GM12878 (cell line): ENCODE data around the gene MPIG6B. TPM values are rescaled to one million over a fixed set of nuclear protein-coding genes. Genes with fewer than 3 reads are reported as not detected.

Experiments used
- RCOR1 ChIP-seq: conservative IDR thresholded peaks from 2 replicates; pipeline ENCODE4 v1.6.1; 2012; ENCODE audit warnings: low read depth, low read length, improper control_type of control experiment
- RUNX3 ChIP-seq: IDR thresholded peaks from 2 replicates; pipeline ENCODE4 v1.6.1; 2012; ENCODE audit warnings: low read length, inconsistent platforms
- SUPT20H ChIP-seq: IDR thresholded peaks from 2 replicates; pipeline ENCODE4 v1.6.1; 2011; ENCODE audit warnings: low read depth, mild to moderate bottlenecking, low read length, moderate library complexity, borderline replicate concordance; ENCODE audit not compliant: control insufficient read depth
- YBX1 ChIP-seq: fragments of 450-650 bp; IDR thresholded peaks from 2 replicates; pipeline ENCODE4 v1.6.1; 2016; ENCODE audit warnings: antibody characterized with exemption
- ZSCAN29 ChIP-seq: fragments of 450-650 bp; IDR thresholded peaks from 2 replicates; pipeline ENCODE4 v1.6.1; 2017; ENCODE audit warnings: mild to moderate bottlenecking, moderate library complexity
- polyA plus RNA-seq, 11 experiments: library from polyadenylated mRNA; depleted of rRNA in 4 of 11; unstranded in 6 of 11; stranded (reverse) in 5 of 11; fragments of >200 nt; fragmentation: Nextera tagmentation in 4 of 11; fragmentation: Illumina TruSeq in 1 of 11; extraction: Ambion mirVana in 4 of 11; extraction: Trizol in 1 of 11; gene quantifications; 1 replicate in 1 of 11; 2 replicates in 10 of 11; pipeline versions ENCODE4 v1.2.1 to v1.2.3, GENCODE V29; 2011 to 2016; ENCODE audit warnings: inconsistent platforms in 2 of 11, missing spikeins in 2 of 11, low read depth in 1 of 11
- total RNA-seq, 4 experiments: library from RNA; depleted of rRNA in 3 of 4; stranded (reverse); fragments of >200 nt in 3 of 4; fragmentation: Illumina TruSeq in 1 of 4; extraction: Trizol in 1 of 4; gene quantifications; 2 replicates each; pipeline versions ENCODE4 v1.2.1 to v1.2.3, GENCODE V29; 2013 to 2021
- TF ChIP-seq, protein P1 (sequence below): fragments of 450-650 bp; IDR thresholded peaks from 2 replicates; pipeline ENCODE4 v1.6.1; 2017; ENCODE audit warnings: antibody characterized with exemption, mild to moderate bottlenecking, moderate library complexity
- TF ChIP-seq, protein P2 (sequence below): fragments of 150-350 bp; IDR thresholded peaks from 2 replicates; pipeline ENCODE4 v1.6.1; 2014; ENCODE audit warnings: mild to moderate bottlenecking, low read depth, low read length

The MPIG6B gene
- total and polyA plus RNA-seq, 10 of the 15 experiments (the other 5 are each of a cell fraction or from before 2014, with no cell fraction given): not detected

DNA sequence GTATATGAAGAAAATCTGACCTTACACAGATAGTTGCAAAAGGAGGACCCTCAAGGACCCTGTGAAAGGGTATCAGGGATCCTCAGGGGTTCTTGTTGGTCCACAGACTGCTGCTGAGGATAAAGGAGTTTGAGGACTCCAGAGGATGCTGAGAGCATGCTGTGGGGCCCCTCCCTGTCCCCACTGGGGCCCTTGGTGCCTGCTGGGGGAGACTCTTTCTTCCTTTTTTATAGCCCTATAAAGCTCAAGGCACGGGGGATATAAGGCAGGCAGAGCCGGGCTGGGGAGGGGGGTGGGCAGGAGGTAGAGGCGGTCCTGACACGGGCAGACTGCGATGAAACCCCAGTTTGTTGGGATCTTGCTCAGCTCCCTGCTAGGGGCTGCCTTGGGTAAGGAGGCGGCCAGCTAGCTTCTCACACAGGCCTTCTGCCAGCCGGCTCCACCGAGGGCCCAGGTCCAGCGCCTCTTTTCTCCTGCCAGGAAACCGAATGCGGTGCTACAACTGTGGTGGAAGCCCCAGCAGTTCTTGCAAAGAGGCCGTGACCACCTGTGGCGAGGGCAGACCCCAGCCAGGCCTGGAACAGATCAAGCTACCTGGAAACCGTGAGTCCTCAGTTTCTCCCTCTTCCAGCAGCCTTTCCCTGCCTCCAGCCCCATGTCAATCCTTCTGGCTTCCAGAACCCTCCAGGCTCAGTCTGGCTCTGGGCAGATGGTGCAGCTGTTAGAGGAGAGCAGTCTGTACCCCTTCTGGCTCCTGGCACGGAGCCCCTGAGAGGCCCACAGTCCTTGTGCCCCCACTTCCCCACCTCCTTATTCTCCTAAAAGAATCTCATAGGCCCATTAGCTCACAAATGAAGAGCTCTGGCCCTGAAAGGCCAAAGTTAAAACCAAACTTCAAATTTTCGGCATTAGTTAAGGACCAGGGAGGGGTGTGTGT lies 7.9 kb upstream of the MPIG6B start, which contains the start of gene LY6G6D (continued):
- TF ChIP-seq, protein P1, sequence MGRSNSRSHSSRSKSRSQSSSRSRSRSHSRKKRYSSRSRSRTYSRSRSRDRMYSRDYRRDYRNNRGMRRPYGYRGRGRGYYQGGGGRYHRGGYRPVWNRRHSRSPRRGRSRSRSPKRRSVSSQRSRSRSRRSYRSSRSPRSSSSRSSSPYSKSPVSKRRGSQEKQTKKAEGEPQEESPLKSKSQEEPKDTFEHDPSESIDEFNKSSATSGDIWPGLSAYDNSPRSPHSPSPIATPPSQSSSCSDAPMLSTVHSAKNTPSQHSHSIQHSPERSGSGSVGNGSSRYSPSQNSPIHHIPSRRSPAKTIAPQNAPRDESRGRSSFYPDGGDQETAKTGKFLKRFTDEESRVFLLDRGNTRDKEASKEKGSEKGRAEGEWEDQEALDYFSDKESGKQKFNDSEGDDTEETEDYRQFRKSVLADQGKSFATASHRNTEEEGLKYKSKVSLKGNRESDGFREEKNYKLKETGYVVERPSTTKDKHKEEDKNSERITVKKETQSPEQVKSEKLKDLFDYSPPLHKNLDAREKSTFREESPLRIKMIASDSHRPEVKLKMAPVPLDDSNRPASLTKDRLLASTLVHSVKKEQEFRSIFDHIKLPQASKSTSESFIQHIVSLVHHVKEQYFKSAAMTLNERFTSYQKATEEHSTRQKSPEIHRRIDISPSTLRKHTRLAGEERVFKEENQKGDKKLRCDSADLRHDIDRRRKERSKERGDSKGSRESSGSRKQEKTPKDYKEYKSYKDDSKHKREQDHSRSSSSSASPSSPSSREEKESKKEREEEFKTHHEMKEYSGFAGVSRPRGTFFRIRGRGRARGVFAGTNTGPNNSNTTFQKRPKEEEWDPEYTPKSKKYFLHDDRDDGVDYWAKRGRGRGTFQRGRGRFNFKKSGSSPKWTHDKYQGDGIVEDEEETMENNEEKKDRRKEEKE: no peak
- TF ChIP-seq RUNX3: no peak
- TF ChIP-seq, protein P2, sequence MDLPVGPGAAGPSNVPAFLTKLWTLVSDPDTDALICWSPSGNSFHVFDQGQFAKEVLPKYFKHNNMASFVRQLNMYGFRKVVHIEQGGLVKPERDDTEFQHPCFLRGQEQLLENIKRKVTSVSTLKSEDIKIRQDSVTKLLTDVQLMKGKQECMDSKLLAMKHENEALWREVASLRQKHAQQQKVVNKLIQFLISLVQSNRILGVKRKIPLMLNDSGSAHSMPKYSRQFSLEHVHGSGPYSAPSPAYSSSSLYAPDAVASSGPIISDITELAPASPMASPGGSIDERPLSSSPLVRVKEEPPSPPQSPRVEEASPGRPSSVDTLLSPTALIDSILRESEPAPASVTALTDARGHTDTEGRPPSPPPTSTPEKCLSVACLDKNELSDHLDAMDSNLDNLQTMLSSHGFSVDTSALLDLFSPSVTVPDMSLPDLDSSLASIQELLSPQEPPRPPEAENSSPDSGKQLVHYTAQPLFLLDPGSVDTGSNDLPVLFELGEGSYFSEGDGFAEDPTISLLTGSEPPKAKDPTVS: no peak
- TF ChIP-seq ZSCAN29: no peak
- TF ChIP-seq SUPT20H: no peak
- TF ChIP-seq RCOR1: no peak
- no peak for TF ChIP-seq YBX1
- TF ChIP-seq, all 136 proteins: peak for 0
